Keratinocyte (primary cell): Measurements from ENCODE around the gene MSS51. TPM values are rescaled to one million over a fixed set of nuclear protein-coding genes. Genes with fewer than 3 reads are reported as not detected.

Source experiments
- DNase-seq: peaks from one replicate; pipeline ENCODE4 v3.0.0-alpha.2; 2011; ENCODE audit warnings: low read depth, missing footprints, low spot score
- FAIRE-seq: peaks from 2 replicates; lab custom pipeline; 2011; peaks lifted over from hg19 to GRCh38; lab: Jason Lieb, UNC
- H2AFZ ChIP-seq: 2 replicates; pipeline ENCODE4 v1.6.0; 2012; ENCODE audit warnings: low read length, control low read depth, inconsistent platforms; ENCODE audit not compliant: control insufficient read depth
- H3K27ac ChIP-seq: 2 replicates; pipeline ENCODE4 v1.5.1; 2011; ENCODE audit warnings: low read length; ENCODE audit not compliant: control insufficient read depth, insufficient read depth
- H3K27me3 ChIP-seq: 3 replicates; pipeline ENCODE4 v1.6.0; 2011; ENCODE audit warnings: low read length; ENCODE audit not compliant: control insufficient read depth, insufficient read depth; ENCODE audit errors: extremely low read depth
- H3K36me3 ChIP-seq, 2 experiments: 2 replicates in 1 of 2; 3 replicates in 1 of 2; pipeline ENCODE4 v1.5.1; 2011; ENCODE audit warnings: low read length in 2 of 2, mild to moderate bottlenecking in 1 of 2; ENCODE audit not compliant: control insufficient read depth in 2 of 2, insufficient read depth in 2 of 2; ENCODE audit errors: extremely low read depth in 1 of 2
- H3K4me1 ChIP-seq: 3 replicates; pipeline ENCODE4 v1.5.1; 2011; ENCODE audit warnings: low read length; ENCODE audit not compliant: control insufficient read depth, insufficient read depth; ENCODE audit errors: extremely low read depth
- H3K4me2 ChIP-seq: 3 replicates; pipeline ENCODE4 v1.6.0; 2011; ENCODE audit warnings: low read depth, low read length; ENCODE audit not compliant: control insufficient read depth, insufficient read depth; ENCODE audit errors: extremely low read depth
- H3K4me3 ChIP-seq, 3 experiments: fragments of 200-600 bp in 1 of 3; sonication (generic) in 1 of 3; 2 replicates in 2 of 3; 3 replicates in 1 of 3; pipeline ENCODE4 v1.5.1; 2011 to 2016; ENCODE audit warnings: low read length in 3 of 3, mild to moderate bottlenecking in 3 of 3, control low read depth in 2 of 3, inconsistent platforms in 1 of 3, low read depth in 1 of 3, mixed read lengths in 1 of 3, mixed run types in 1 of 3, moderate library complexity in 1 of 3; ENCODE audit not compliant: control insufficient read depth in 2 of 3, insufficient read depth in 2 of 3; ENCODE audit errors: extremely low read depth in 1 of 3
- H3K79me2 ChIP-seq: 2 replicates; pipeline ENCODE4 v1.6.0; 2012; ENCODE audit warnings: low read length; ENCODE audit not compliant: control insufficient read depth, insufficient read depth
- H3K9ac ChIP-seq: 3 replicates; pipeline ENCODE4 v1.6.0; 2011; ENCODE audit warnings: low read length; ENCODE audit not compliant: control insufficient read depth, insufficient read depth; ENCODE audit errors: extremely low read depth
- H3K9me1 ChIP-seq: 3 replicates; pipeline ENCODE4 v1.6.0; 2011; ENCODE audit warnings: low read length; ENCODE audit not compliant: control insufficient read depth, insufficient read depth; ENCODE audit errors: extremely low read depth
- H3K9me3 ChIP-seq: 2 replicates; pipeline ENCODE4 v1.5.1; 2012; ENCODE audit warnings: low read depth, low read length; ENCODE audit not compliant: control insufficient read depth
- H4K20me1 ChIP-seq: 3 replicates; pipeline ENCODE4 v1.6.0; 2011; ENCODE audit warnings: low read length; ENCODE audit not compliant: control insufficient read depth, insufficient read depth; ENCODE audit errors: extremely low read depth
- EZH2 ChIP-seq: IDR thresholded peaks from one replicate; pipeline ENCODE4 v1.6.1; 2012; ENCODE audit warnings: inconsistent platforms, mild to moderate bottlenecking, low read length, moderate library complexity
- dilution Hi-C: fragments of 300-500 bp; cut with MboI; formaldehyde crosslinking; loops from one replicate; pipeline ENCODE4 v1.7.0; 2020; ENCODE audit warnings: low sequenced_read_pairs; ENCODE audit not compliant: extremely low pct_ligation_motif_present
- polyA plus RNA-seq, 5 experiments: library from polyadenylated mRNA; depleted of rRNA in 3 of 5; stranded (reverse) in 3 of 5; stranded (forward) in 1 of 5; unstranded in 1 of 5; fragments of >200 nt; gene quantifications; 1 replicate in 1 of 5; 2 replicates in 3 of 5; 3 replicates in 1 of 5; pipeline versions ENCODE4 v1.2.1 to v1.2.3, GENCODE V29; 2011 to 2012; ENCODE audit warnings: missing spikeins in 2 of 5, low read depth in 1 of 5, low replicate concordance in 1 of 5
- TF ChIP-seq, protein P1 (sequence below), 3 experiments: IDR thresholded peaks in 1 of 3; conservative IDR thresholded peaks in 1 of 3; optimal IDR thresholded peaks in 1 of 3; 2 replicates in 2 of 3; 3 replicates in 1 of 3; pipeline versions ENCODE3 to v1.5.1; 2011; ENCODE audit warnings: low read length in 3 of 3, mild to moderate bottlenecking in 3 of 3, moderate library complexity in 2 of 3, control low read depth in 1 of 3, inconsistent platforms in 1 of 3; ENCODE audit not compliant: insufficient read depth in 2 of 3; ENCODE audit errors: extremely low read depth in 1 of 3

MSS51 gene
- polyA plus RNA-seq, 1 donor (not counting 4 experiments of a cell fraction or from before 2014, with no cell fraction given), result 1.3 TPM

DNA sequence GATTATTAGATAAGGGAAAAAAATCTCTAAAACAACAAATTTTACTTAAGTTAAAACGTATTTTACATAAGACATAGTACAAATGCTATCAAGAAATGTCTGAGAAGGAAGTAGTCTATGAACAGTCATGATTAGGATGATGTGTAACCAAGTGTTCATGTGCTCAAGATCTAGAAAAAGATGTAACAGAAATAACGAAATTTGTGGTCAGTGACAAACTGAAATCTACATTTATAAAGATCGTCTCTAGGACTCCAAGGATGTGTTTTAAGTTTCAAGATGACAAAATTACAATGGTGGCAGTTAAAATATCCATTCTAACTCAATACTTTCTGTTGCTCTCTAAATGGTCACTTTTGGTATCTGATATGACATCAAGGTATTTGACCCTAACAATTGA lies 45.3 kb upstream of the MSS51 start:
- no peak overlapping the region for H3K27ac ChIP-seq
- peaks cover 9% of the 10 kb centered on the region for H3K4me1 ChIP-seq
- dilution Hi-C loops, result no loop called here
- TF ChIP-seq, protein P1, sequence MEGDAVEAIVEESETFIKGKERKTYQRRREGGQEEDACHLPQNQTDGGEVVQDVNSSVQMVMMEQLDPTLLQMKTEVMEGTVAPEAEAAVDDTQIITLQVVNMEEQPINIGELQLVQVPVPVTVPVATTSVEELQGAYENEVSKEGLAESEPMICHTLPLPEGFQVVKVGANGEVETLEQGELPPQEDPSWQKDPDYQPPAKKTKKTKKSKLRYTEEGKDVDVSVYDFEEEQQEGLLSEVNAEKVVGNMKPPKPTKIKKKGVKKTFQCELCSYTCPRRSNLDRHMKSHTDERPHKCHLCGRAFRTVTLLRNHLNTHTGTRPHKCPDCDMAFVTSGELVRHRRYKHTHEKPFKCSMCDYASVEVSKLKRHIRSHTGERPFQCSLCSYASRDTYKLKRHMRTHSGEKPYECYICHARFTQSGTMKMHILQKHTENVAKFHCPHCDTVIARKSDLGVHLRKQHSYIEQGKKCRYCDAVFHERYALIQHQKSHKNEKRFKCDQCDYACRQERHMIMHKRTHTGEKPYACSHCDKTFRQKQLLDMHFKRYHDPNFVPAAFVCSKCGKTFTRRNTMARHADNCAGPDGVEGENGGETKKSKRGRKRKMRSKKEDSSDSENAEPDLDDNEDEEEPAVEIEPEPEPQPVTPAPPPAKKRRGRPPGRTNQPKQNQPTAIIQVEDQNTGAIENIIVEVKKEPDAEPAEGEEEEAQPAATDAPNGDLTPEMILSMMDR (optimal IDR thresholded peaks at IDR 0.05 in 1 of 3, IDR thresholded peaks at IDR 0.05 in 1 of 3, conservative IDR thresholded peaks at IDR 0.05 in 1 of 3; ENCODE audit: extremely low read depth in 1 of 3, insufficient read depth in 2 of 3, low read length in 3 of 3), result no peak
- no peak for TF ChIP-seq EZH2
- no peak overlapping the region for H3K9ac ChIP-seq
- no peaks in the 10 kb centered on the region for H3K9me1 ChIP-seq
- peaks cover 3% of the 10 kb centered on the region for H3K79me2 ChIP-seq
- peaks cover 3 to 11% of the 10 kb centered on the region in 2 experiments for H3K36me3 ChIP-seq
- H3K4me3 ChIP-seq, result no peak overlapping the region
- DNase-seq, result no peak
- no peaks in the 10 kb centered on the region for H3K27me3 ChIP-seq
- no peak for FAIRE-seq
- H3K9me3 ChIP-seq, result no peaks in the 10 kb centered on the region
- H3K4me2 ChIP-seq, result no peak overlapping the region
- H4K20me1 ChIP-seq, result no peaks in the 10 kb centered on the region
- H2AFZ ChIP-seq, result no peak overlapping the region

DNA sequence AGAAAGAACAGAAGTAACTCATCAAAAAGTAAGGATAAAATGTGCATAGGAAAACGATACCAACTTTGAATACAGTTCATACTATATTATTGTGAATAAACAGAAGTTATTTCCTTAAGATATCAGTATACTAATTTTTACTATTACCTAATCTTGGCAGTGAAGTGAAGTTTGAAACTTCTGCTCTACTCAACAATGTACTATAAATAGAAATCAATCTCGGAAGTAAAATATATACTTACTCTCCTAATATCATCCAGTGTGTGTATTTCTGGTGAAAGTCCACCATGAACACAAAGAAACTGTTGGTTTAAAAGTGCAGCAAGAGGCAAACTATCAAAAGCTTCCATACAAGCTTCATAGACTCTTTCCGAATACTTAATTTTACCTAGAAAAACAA lies 37.9 kb upstream of the MSS51 start:
- DNase-seq (no peak), FAIRE-seq (no peak)
- H2AFZ ChIP-seq, result no peak overlapping the region
- no peaks in the 10 kb centered on the region for H3K4me1 ChIP-seq
- no peak overlapping the region for H3K9ac ChIP-seq
- no peak overlapping the region for H3K4me3 ChIP-seq
- no peaks in the 10 kb centered on the region for H3K27me3 ChIP-seq
- dilution Hi-C loops, result no loop called here
- TF ChIP-seq, protein P1 (optimal IDR thresholded peaks at IDR 0.05 in 1 of 3, IDR thresholded peaks at IDR 0.05 in 1 of 3, conservative IDR thresholded peaks at IDR 0.05 in 1 of 3; ENCODE audit: extremely low read depth in 1 of 3, insufficient read depth in 2 of 3, low read length in 3 of 3), result no peak
- no peak for TF ChIP-seq EZH2
- no peaks in the 10 kb centered on the region for H3K9me1 ChIP-seq
- no peaks in the 10 kb centered on the region for H3K79me2 ChIP-seq
- peaks cover 4 to 12% of the 10 kb centered on the region in 2 experiments for H3K36me3 ChIP-seq
- H3K9me3 ChIP-seq, result no peaks in the 10 kb centered on the region
- no peak overlapping the region for H3K4me2 ChIP-seq
- no peaks in the 10 kb centered on the region for H4K20me1 ChIP-seq
- H3K27ac ChIP-seq, result no peak overlapping the region
